ENCODE data around the gene NHLH2.

- no peak for TF ChIP-seq CTCF (conservative IDR thresholded peaks at IDR 0.05)
- no peak for TF ChIP-seq EZH2 (IDR thresholded peaks at IDR 0.05; ENCODE audit: low read depth)
Measured at GRCh38 chr1:115842948-115843347, 2.0 kb upstream of the NHLH2 start.

All from PC-9 (cell line).